Measurements from ENCODE around the gene PCDHGC3. TPM values are rescaled to one million over a fixed set of nuclear protein-coding genes. Genes with fewer than 3 reads are reported as not detected.

The PCDHGC3 gene
- total and polyA plus RNA-seq, 2 of the 4 experiments (the other 2 are of a cell fraction), result 21.1 to 72.1 TPM

DNA sequence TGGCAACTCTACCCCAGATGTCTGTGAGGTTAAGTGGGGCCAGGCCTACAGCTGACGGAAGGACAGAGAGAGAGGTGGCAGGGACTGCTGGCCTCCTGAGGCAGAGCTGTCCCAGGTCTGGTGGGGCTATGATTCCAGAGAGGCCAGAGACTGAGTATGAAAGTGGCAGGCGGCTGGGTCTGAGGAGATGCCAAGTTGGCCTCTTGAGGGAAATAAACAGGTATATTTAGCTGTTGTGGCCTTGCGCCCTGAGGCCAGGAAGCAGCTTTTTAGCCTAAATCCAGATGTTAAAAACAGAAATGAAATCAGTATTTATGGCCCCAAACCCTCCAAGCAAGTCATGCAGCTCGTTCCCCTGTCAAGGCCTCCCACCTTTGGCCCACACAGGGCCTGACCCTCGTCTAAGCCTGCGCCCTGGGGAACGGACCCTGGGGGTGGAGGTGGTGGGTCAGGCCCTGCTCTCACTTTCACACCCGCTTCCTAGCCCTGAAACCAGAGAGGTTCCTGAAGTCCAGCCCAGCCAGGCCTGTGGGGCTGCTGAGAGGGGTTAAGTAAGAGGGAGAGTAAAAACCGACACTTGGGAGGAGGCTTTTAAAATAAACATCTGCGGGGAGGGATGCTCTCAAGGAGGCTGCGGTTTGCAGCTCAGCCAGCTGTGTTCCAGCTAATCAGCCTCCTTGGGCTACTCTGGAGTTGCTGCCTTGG is 31.8 kb downstream of the PCDHGC3 start:
- Histone ChIP-seq H2BK120ac (ENCODE audit: low read depth, low read length) (peak overlapping the region; percentile 58; the same call in 1 of the 2 replicates), H3K14ac (replicated peaks; ENCODE audit: low read depth, low read length) (0 out of 2 replicates have a peak overlapping the region, but pooled peaks have one; percentile 28), H3K23ac (ENCODE audit: low read depth, low read length) (no peak overlapping the region; the same call in 1 of the 2 replicates), H2AK9ac (replicated peaks; ENCODE audit: low read depth, low read length, poor library complexity) (peak overlapping the region; percentile 13), H3K56ac (ENCODE audit: extremely low read depth, insufficient read depth, low read length) (no peak overlapping the region), H2AK5ac (ENCODE audit: low read depth, low read length) (peak overlapping the region; percentile 90), H3K27me3 (ENCODE audit: control insufficient read depth, insufficient read depth, low read length) (no peaks in the 10 kb centered on the region), H4K5ac (ENCODE audit: low read depth, low read length) (no peak overlapping the region; the same call in 1 of the 2 replicates), H4K8ac (ENCODE audit: low read depth in 2 of 2, low read length in 2 of 2) (peak overlapping the region in 1 of 2 experiments; percentile 29; a peak in 2 of 4 replicates), H3K4me1 (ENCODE audit: control insufficient read depth, insufficient read depth, low read length) (peaks cover 27% of the 10 kb centered on the region), H3K4me2 (ENCODE audit: low read depth, low read length) (peak overlapping the region; percentile 15; the same call in 1 of the 2 replicates), H3K4ac (ENCODE audit: low read depth, low read length) (peak overlapping the region; percentile 83), H4K20me1 (ENCODE audit: insufficient read depth, low read length) (peaks cover 20% of the 10 kb centered on the region), H2BK5ac (ENCODE audit: low read depth, low read length, poor library complexity, severe bottlenecking) (peak overlapping the region; percentile 10), H3K79me1 (ENCODE audit: low read depth in 1 of 2, low read length in 2 of 2) (peaks cover 11 to 34% of the 10 kb centered on the region in 2 experiments), H3K4me3 (ENCODE audit: insufficient read depth, low read depth, low read length) (no peak overlapping the region), H3K9me1 (ENCODE audit: insufficient read depth, low read length) (peaks cover 15% of the 10 kb centered on the region; the same call in 1 of the 2 replicates), H2AFZ (replicated peaks; ENCODE audit: low read length, poor library complexity) (peak overlapping the region; percentile 6), H3K36me3 (ENCODE audit: control insufficient read depth, insufficient read depth, low read length) (peaks cover 42% of the 10 kb centered on the region), H3K9me3 (ENCODE audit: control insufficient read depth, insufficient read depth, low read length) (no peaks in the 10 kb centered on the region), H4K91ac (ENCODE audit: insufficient read depth, low read depth, low read length) (peak overlapping the region; percentile 58; the same call in 1 of the 2 replicates), H3K9ac (ENCODE audit: low read depth, low read length) (no peak overlapping the region), H2BK15ac (ENCODE audit: low read depth, low read length) (peak overlapping the region; percentile 2; the same call in 1 of the 3 replicates), H3K18ac (ENCODE audit: low read depth, low read length) (peak overlapping the region; percentile 2; the same call in 1 of the 2 replicates), H2BK20ac (ENCODE audit: low read depth, low read length) (0 out of 2 replicates have a peak overlapping the region, but pooled peaks have one; percentile 17), H3K27ac (ENCODE audit: insufficient read depth, low read length) (peak overlapping the region; percentile 96)
- ATAC-seq (ENCODE audit: low read depth) (peak; percentile 71), DNase-seq (peak; percentile 94)
- intact Hi-C loops (cut with micrococcal nuclease), result loop anchor here (2.0 kb wide), 1 partner anchor 19 kb away; the partner anchor contains the start of gene PCDHGC5
- WGBS, 2 experiments (ENCODE audit: extremely low coverage in 2 of 2, insufficient read length in 1 of 2), result 50% methylated on average over 1 of the region's 11 CpGs; no CpG with 5 or more reads in 1 of the 2 experiments
- no peak for TF ChIP-seq MXI1 (IDR thresholded peaks at IDR 0.05; ENCODE audit: borderline replicate concordance, low read depth, low read length)
- peak; percentile 89 for TF ChIP-seq BHLHE40 (IDR thresholded peaks at IDR 0.05; ENCODE audit: low read depth, low read length)
- no peak for TF ChIP-seq FOS (IDR thresholded peaks at IDR 0.05; ENCODE audit: low read depth, low read length)
- peak; percentile 61 for TF ChIP-seq CEBPB (IDR thresholded peaks at IDR 0.05; ENCODE audit: low read depth, low read length)
- TF ChIP-seq RAD21 (IDR thresholded peaks at IDR 0.05; ENCODE audit: low read length), result peak; percentile 19; the same call in 1 of the 2 replicates
- peak; percentile 81 for TF ChIP-seq MAZ (IDR thresholded peaks at IDR 0.05; ENCODE audit: borderline replicate concordance, low read depth, low read length)
- TF ChIP-seq MAFK (IDR thresholded peaks at IDR 0.05; ENCODE audit: low read depth, low read length), result no peak
- TF ChIP-seq RCOR1 (IDR thresholded peaks at IDR 0.05; ENCODE audit: insufficient replicate concordance, low read length), result peak; percentile 98
- CTCF ChIA-PET, result interaction anchor here (0.6 to 1.9 kb wide), 3 partner anchors 17 to 395 kb away, joined by 3 to 10 read pairs (median 7); no protein-coding TSS in a partner anchor
- POLR2A ChIA-PET (ENCODE audit: unreplicated experiment), result interaction anchor here (0.6 kb wide), 1 partner anchor 10 kb away, joined by 3 read pairs; no protein-coding TSS in a partner anchor
- dilution Hi-C loops (cut with HindIII; ENCODE audit: low sequenced_read_pairs, unreplicated experiment), result no loop called here
- no TSS peak for BruUV-seq (replicated peaks)
- in situ Hi-C loops (cut with MboI; ENCODE audit: low sequenced_read_pairs), result no loop called here

Measured in IMR-90 (cell line).